ENCODE data around the gene NSD2.
"Not testable (repeated sequence)": the region's sequence is repeated elsewhere in the genome, so short reads cannot be mapped to it uniquely, and the experiment has no call there.

NSD2 gene

DNA sequence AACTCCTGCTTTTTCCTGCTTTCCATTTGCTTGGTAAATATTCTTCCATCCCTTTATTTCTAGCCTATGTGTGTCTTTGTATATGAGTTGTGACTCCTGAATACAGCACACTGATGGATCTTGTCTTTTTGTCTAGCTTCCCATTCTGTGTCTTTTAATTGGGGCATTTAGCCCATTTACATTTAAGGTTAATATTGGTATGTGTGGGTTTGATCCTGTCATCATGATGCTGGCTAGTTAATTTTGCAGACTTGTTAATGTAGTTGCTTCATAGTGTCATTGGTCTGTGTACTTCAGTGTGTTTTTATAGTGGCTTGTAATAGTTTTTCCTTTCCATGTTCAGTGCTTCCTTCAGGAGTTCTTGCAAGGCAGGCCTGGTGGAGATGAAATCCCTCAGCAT lies 160.0 kb downstream of the NSD2 start:
- not testable (repeated sequence) for DNase-seq (ENCODE audit: insufficient read length, low spot score); FAIRE-seq
